Effector memory CD4-positive, alpha-beta T cell (primary cell): Measurements from ENCODE around the gene SGSH.
"Not testable (repeated sequence)": the region's sequence is repeated elsewhere in the genome, so short reads cannot be mapped to it uniquely, and the experiment has no call there.

ENCODE experiments used
- DNase-seq, 3 donors: peaks; one replicate each; pipeline ENCODE4 v3.0.0-alpha.2; 2020
- H3K27ac ChIP-seq: 2 replicates; pipeline ENCODE4 v1.7.0; 2013; ENCODE audit warnings: mild to moderate bottlenecking, low read length, moderate library complexity; ENCODE audit not compliant: insufficient read depth, poor library complexity, severe bottlenecking
- H3K27me3 ChIP-seq: replicated peaks from 2 replicates; pipeline ENCODE4 v1.7.0; 2013; ENCODE audit warnings: mild to moderate bottlenecking, low read length; ENCODE audit not compliant: insufficient read depth, control insufficient read depth, poor library complexity, severe bottlenecking
- H3K36me3 ChIP-seq: 2 replicates; pipeline ENCODE4 v1.7.0; 2013; ENCODE audit warnings: mild to moderate bottlenecking, low read length, moderate library complexity; ENCODE audit not compliant: control insufficient read depth, insufficient read depth
- H3K4me1 ChIP-seq: 2 replicates; pipeline ENCODE4 v1.7.0; 2013; ENCODE audit warnings: low read length, mild to moderate bottlenecking; ENCODE audit not compliant: control insufficient read depth, insufficient read depth, poor library complexity, severe bottlenecking
- H3K4me3 ChIP-seq: 2 replicates; pipeline ENCODE4 v1.7.0; 2013; ENCODE audit warnings: low read length, low read depth, mild to moderate bottlenecking; ENCODE audit not compliant: insufficient read depth, poor library complexity, severe bottlenecking
- H3K9me3 ChIP-seq: 2 replicates; pipeline ENCODE4 v1.7.0; 2013; ENCODE audit warnings: mild to moderate bottlenecking, low read length, moderate library complexity; ENCODE audit not compliant: control insufficient read depth

The SGSH gene

GRCh38 chr17:80202197-80202596 is 17.9 kb downstream of the SGSH start:
- no peak overlapping the region for H3K4me3 ChIP-seq
- H3K36me3 ChIP-seq = no peaks in the 10 kb centered on the region
- no peaks in the 10 kb centered on the region for H3K9me3 ChIP-seq
- no peaks in the 10 kb centered on the region for H3K27me3 ChIP-seq
- DNase-seq = no peak
- no peak overlapping the region for H3K27ac ChIP-seq
- no peaks in the 10 kb centered on the region for H3K4me1 ChIP-seq

GRCh38 chr17:80201446-80201845 is 18.7 kb downstream of the SGSH start:
- no peaks in the 10 kb centered on the region for H3K27me3 ChIP-seq
- H3K9me3 ChIP-seq = no peaks in the 10 kb centered on the region
- DNase-seq = no peak
- H3K36me3 ChIP-seq = no peaks in the 10 kb centered on the region
- no peak overlapping the region for H3K4me3 ChIP-seq
- no peak overlapping the region for H3K27ac ChIP-seq
- no peaks in the 10 kb centered on the region for H3K4me1 ChIP-seq

DNA sequence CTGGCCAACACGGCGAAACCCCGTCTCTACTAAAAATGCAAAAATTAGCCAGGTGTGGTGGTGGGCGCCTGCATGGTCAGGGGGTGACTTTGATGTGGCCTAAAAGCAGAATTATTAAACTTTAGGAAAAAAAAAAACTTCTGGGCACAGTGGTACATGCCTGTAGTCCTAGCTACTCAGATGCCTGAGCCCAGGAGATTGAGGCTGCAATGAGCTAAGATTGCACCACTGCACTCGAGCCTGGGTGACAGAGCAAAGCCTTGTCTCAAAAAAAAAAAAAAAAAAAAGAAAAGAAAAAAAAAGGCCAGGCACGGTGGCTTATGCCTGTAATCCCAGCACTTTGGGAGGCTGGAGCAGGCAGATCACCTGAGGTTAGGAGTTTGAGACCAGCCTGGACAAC is 20.8 kb downstream of the SGSH start:
- H3K36me3 ChIP-seq, H3K4me3 ChIP-seq, H3K27me3 ChIP-seq, H3K9me3 ChIP-seq, H3K4me1 ChIP-seq, H3K27ac ChIP-seq, DNase-seq: not testable (repeated sequence)

- Histone ChIP-seq H3K27ac (no peak overlapping the region), H3K4me1 (no peaks in the 10 kb centered on the region), H3K27me3 (no peaks in the 10 kb centered on the region), H3K9me3 (no peaks in the 10 kb centered on the region), H3K36me3 (no peaks in the 10 kb centered on the region), H3K4me3 (no peak overlapping the region)
- DNase-seq = no peak
These were observed 21.9 kb downstream of the SGSH start for GRCh38 chr17:80198144-80198661.

DNA sequence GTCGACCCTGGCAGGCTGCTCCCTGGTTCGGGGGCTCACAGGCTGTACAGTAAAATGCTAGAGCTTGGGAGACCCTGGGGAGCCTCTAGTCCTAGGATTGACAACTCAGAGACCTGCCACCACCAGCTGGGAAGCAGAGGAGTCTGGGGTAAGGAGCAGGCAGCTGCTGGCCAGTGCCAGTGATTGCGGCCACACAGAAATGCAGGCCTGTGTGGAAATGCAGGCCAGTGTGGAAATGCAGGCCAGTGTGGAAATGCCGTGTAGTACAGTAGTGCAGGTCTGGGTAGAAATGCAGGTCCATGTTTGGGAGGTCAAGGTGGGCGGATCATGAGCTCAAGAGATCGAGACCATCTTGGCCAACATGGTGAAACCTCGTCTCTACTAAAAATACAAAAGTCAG is 23.5 kb downstream of the SGSH start:
- no peaks in the 10 kb centered on the region for H3K36me3 ChIP-seq
- no peak overlapping the region for H3K4me3 ChIP-seq
- H3K27me3 ChIP-seq = no peaks in the 10 kb centered on the region
- H3K9me3 ChIP-seq = no peaks in the 10 kb centered on the region
- no peak for DNase-seq
- H3K27ac ChIP-seq = no peak overlapping the region
- no peaks in the 10 kb centered on the region for H3K4me1 ChIP-seq

GRCh38 chr17:80195671-80196529 is 24.2 kb downstream of the SGSH start:
- Histone ChIP-seq H3K4me3 (no peak overlapping the region), H3K36me3 (no peaks in the 10 kb centered on the region), H3K9me3 (no peaks in the 10 kb centered on the region), H3K4me1 (no peaks in the 10 kb centered on the region), H3K27me3 (no peaks in the 10 kb centered on the region), H3K27ac (no peak overlapping the region)
- DNase-seq = peak; percentile 21 to 52 (median 43)

GRCh38 chr17:80195141-80195540 is 25.0 kb downstream of the SGSH start:
- no peaks in the 10 kb centered on the region for H3K36me3 ChIP-seq
- H3K27me3 ChIP-seq = no peaks in the 10 kb centered on the region

GRCh38 chr17:80191865-80192661 is 28.1 kb downstream of the SGSH start:
- Histone ChIP-seq H3K4me1 (no peaks in the 10 kb centered on the region), H3K27me3 (no peaks in the 10 kb centered on the region), H3K27ac (no peak overlapping the region), H3K4me3 (no peak overlapping the region), H3K36me3 (no peaks in the 10 kb centered on the region), H3K9me3 (no peaks in the 10 kb centered on the region)
- DNase-seq = no peak

More at GRCh38 chr17:80195141-80195540, 25.0 kb downstream of the SGSH start:
- Histone ChIP-seq H3K4me3 (no peak overlapping the region), H3K4me1 (no peaks in the 10 kb centered on the region), H3K27ac (no peak overlapping the region), H3K9me3 (no peaks in the 10 kb centered on the region)
- no peak for DNase-seq

DNA sequence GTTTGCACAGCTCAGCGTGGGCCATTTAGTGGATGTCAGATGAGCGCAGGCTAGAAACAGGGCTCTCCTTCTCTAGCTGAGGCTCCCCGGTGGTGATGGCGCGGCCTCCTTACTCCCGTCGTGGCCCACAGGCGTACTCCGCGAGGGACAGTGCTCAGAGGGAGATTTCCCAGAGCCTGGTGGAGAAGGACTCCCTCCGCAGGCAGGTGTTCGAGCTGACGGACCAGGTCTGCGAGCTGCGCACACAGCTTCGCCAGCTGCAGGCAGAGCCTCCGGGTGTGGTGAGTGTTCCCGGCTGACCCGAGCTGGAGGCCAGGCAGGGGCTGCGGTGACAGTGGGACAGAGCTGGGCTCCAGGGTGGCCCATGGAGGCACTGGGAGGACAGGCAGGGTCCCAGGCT is 28.9 kb downstream of the SGSH start:
- no peak for DNase-seq

DNA sequence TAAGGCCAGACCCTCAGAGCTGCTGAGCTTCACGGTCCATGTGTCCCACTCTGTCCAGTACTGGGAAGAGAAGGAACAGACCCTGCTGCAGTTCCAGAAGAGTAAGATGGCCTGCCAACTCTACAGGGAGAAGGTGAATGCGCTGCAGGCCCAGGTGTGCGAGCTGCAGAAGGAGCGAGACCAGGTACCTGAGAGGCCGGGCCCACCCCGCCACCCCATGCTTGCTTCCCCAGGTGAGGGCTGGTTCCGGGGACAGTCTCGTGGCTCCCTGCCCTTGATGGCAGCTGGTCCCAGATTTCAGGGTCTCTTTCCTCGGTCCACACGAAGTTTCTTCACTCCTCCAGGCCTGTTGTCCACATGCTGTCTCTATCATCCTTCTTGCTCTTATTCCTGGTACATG is 29.4 kb downstream of the SGSH start:
- H3K27me3 ChIP-seq = no peaks in the 10 kb centered on the region
- DNase-seq = no peak
- H3K9me3 ChIP-seq = no peaks in the 10 kb centered on the region
- H3K27ac ChIP-seq = no peak overlapping the region
- H3K36me3 ChIP-seq = no peaks in the 10 kb centered on the region
- H3K4me1 ChIP-seq = no peaks in the 10 kb centered on the region
- H3K4me3 ChIP-seq = no peak overlapping the region

More for the DNA sequence above, 28.9 kb downstream of the SGSH start:
- H3K27me3 ChIP-seq = no peaks in the 10 kb centered on the region
- H3K4me3 ChIP-seq = no peak overlapping the region
- H3K9me3 ChIP-seq = no peaks in the 10 kb centered on the region
- no peak overlapping the region for H3K27ac ChIP-seq
- no peaks in the 10 kb centered on the region for H3K36me3 ChIP-seq
- H3K4me1 ChIP-seq = no peaks in the 10 kb centered on the region
